Glomerular endothelial cell (primary cell): ENCODE data around the gene ESR1. TPM values are rescaled to one million over a fixed set of nuclear protein-coding genes. Genes with fewer than 3 reads are reported as not detected.
"Not testable (repeated sequence)": the region's sequence is repeated elsewhere in the genome, so short reads cannot be mapped to it uniquely, and the experiment has no call there.

Experiments
- DNase-seq: peaks from one replicate; pipeline ENCODE4 v3.0.0-alpha.2; 2011; ENCODE audit warnings: low read depth, low spot score; ENCODE audit errors: extremely low read depth
- total RNA-seq: library from RNA; depleted of rRNA; stranded (reverse); fragments of >200 nt; gene quantifications from 2 replicates; pipeline ENCODE4 v1.2.3, GENCODE V29; 2015

Gene ESR1
- total RNA-seq, 1 donor from 2014 or later, result not detected

- DNase-seq, result no peak
These were observed 77.8 kb downstream of the ESR1 start for GRCh38 chr6:151885234-151885633.

- DNase-seq, result peak; percentile 16
These were observed 84.0 kb downstream of the ESR1 start for GRCh38 chr6:151891524-151891923.

GRCh38 chr6:151894426-151894825 is 86.9 kb downstream of the ESR1 start:
- not testable (repeated sequence) for DNase-seq

GRCh38 chr6:151899221-151899620 is 91.7 kb downstream of the ESR1 start:
- not testable (repeated sequence) for DNase-seq

GRCh38 chr6:151899796-151900195 is 92.3 kb downstream of the ESR1 start:
- not testable (repeated sequence) for DNase-seq

- DNase-seq, result no peak
These were observed 92.8 kb downstream of the ESR1 start for GRCh38 chr6:151900256-151900655.

GRCh38 chr6:151901009-151901411 is 93.5 kb downstream of the ESR1 start:
- DNase-seq, result no peak

- no peak for DNase-seq
These were observed 97.1 kb downstream of the ESR1 start for GRCh38 chr6:151904631-151905030.

- no peak for DNase-seq
These were observed 97.6 kb downstream of the ESR1 start for GRCh38 chr6:151905072-151905471.

GRCh38 chr6:151905854-151906253 is 98.4 kb downstream of the ESR1 start:
- no peak for DNase-seq

- DNase-seq, result no peak
These were observed 103.9 kb downstream of the ESR1 start for GRCh38 chr6:151911401-151911800.

- DNase-seq, result no peak
These were observed 107.0 kb downstream of the ESR1 start for GRCh38 chr6:151914484-151914883.

- DNase-seq, result no peak
These were observed 108.6 kb downstream of the ESR1 start for GRCh38 chr6:151916075-151916474.

GRCh38 chr6:151916680-151917164 is 109.2 kb downstream of the ESR1 start:
- no peak for DNase-seq

- DNase-seq, result no peak
These were observed 110.2 kb downstream of the ESR1 start for GRCh38 chr6:151917531-151918329.

- DNase-seq, result no peak
These were observed 132.8 kb downstream of the ESR1 start for GRCh38 chr6:151940307-151940706.

- DNase-seq, result no peak
These were observed 140.7 kb downstream of the ESR1 start for GRCh38 chr6:151948002-151948743.

GRCh38 chr6:151958332-151958731 is 150.8 kb downstream of the ESR1 start:
- no peak for DNase-seq

- no peak for DNase-seq
These were observed 151.6 kb downstream of the ESR1 start for GRCh38 chr6:151959086-151959485.

- DNase-seq, result no peak
These were observed 154.3 kb downstream of the ESR1 start for GRCh38 chr6:151961809-151962208.

- DNase-seq, result no peak
These were observed 154.9 kb downstream of the ESR1 start for GRCh38 chr6:151962246-151962846.
